GM21786 (cell line): ENCODE results near the gene NEB.
"Not testable (repeated sequence)": the region's sequence is repeated elsewhere in the genome, so short reads cannot be mapped to it uniquely, and the experiment has no call there.

ENCODE experiments used
- ATAC-seq: cut with Tn5 transposase; IDR thresholded peaks from one replicate; pipeline ENCODE4 v1.9.1; 2021; ENCODE audit not compliant: unreplicated experiment

The NEB gene

GRCh38 chr2:151704480-151704961 is 29.8 kb downstream of the NEB start:
- not testable (repeated sequence) for ATAC-seq

- ATAC-seq: not testable (repeated sequence)
These were observed 36.1 kb downstream of the NEB start for GRCh38 chr2:151698134-151698533.

- ATAC-seq: no peak
These were observed 38.5 kb downstream of the NEB start for GRCh38 chr2:151695778-151696177.

- no peak for ATAC-seq
These were observed 42.6 kb downstream of the NEB start for GRCh38 chr2:151691631-151692030.

GRCh38 chr2:151688719-151689118 is 45.6 kb downstream of the NEB start:
- ATAC-seq: no peak

- no peak for ATAC-seq
These were observed 51.7 kb downstream of the NEB start for GRCh38 chr2:151682459-151683003.

GRCh38 chr2:151681051-151681450 is 53.2 kb downstream of the NEB start:
- no peak for ATAC-seq

- ATAC-seq: no peak
These were observed 54.3 kb downstream of the NEB start for GRCh38 chr2:151679994-151680393.

GRCh38 chr2:151678849-151679248 is 55.4 kb downstream of the NEB start:
- no peak for ATAC-seq

GRCh38 chr2:151673016-151673415 is 61.3 kb downstream of the NEB start:
- ATAC-seq: no peak

GRCh38 chr2:151672277-151672676 is 62.0 kb downstream of the NEB start:
- ATAC-seq: no peak

- no peak for ATAC-seq
These were observed 63.3 kb downstream of the NEB start for GRCh38 chr2:151670846-151671597.

GRCh38 chr2:151670346-151670745 is 63.9 kb downstream of the NEB start:
- no peak for ATAC-seq

- no peak for ATAC-seq
These were observed 64.6 kb downstream of the NEB start for GRCh38 chr2:151669585-151670081.

GRCh38 chr2:151668737-151669136 is 65.5 kb downstream of the NEB start:
- no peak for ATAC-seq

- no peak for ATAC-seq
These were observed 68.3 kb downstream of the NEB start for GRCh38 chr2:151665959-151666358.

GRCh38 chr2:151664520-151664919 is 69.8 kb downstream of the NEB start:
- ATAC-seq: peak; percentile 47

- no peak for ATAC-seq
These were observed 72.7 kb downstream of the NEB start for GRCh38 chr2:151661625-151662024.

GRCh38 chr2:151658081-151658480 is 76.2 kb downstream of the NEB start:
- no peak for ATAC-seq

- ATAC-seq: no peak
These were observed 76.6 kb downstream of the NEB start for GRCh38 chr2:151657667-151658076.

- ATAC-seq: no peak
These were observed 78.4 kb downstream of the NEB start for GRCh38 chr2:151655663-151656398.

- ATAC-seq: no peak
These were observed 79.4 kb downstream of the NEB start for GRCh38 chr2:151654891-151655290.
